ENCODE measurements around the gene CCDC78. TPM values are rescaled to one million over a fixed set of nuclear protein-coding genes. Genes with fewer than 3 reads are reported as not detected.
"Not testable (repeated sequence)": the region's sequence is repeated elsewhere in the genome, so short reads cannot be mapped to it uniquely, and the experiment has no call there.

CCDC78 gene
- total RNA-seq, 1 donor from 2014 or later = 3.9 TPM

DNA sequence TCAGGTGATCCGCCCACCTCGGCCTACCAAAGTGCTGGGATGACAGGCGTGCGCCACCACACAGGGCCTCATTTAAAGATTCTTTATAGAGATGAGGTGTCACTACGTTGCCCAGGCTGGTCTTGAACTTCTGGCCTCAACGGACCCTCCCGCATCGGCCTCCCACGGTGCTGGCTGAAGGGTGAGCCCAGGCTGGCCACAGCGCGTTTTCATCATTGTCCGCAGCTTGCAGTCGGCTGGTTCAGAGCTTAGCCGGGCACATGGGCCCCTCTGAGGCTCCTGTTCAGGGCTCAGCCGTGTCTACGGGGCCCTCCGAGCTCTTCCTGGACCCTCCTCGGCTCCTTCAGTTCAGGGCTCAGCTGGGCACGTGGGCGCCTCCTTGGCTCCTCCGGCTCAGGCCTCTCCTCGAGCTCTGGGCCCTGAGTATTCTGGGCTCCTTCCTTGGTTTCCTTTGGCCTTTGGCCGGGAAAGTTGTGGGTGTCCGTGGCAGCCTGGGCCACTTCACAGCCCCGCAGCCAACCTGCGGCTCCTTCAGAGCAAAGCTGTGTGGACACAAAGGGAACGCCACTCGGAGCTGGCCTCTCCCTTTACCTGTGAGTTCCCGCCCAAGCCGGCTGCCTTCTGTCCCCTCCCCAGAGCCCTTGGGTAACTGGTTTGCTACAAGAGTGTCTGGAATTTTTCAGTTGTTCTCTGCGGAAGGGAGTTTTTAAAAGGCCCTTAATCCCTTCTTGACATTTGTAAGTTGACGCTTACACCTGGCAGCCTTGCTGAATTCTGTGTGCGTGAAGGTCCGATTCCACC, 33.1 kb upstream of the CCDC78 start:
- TF ChIP-seq, protein P1, sequence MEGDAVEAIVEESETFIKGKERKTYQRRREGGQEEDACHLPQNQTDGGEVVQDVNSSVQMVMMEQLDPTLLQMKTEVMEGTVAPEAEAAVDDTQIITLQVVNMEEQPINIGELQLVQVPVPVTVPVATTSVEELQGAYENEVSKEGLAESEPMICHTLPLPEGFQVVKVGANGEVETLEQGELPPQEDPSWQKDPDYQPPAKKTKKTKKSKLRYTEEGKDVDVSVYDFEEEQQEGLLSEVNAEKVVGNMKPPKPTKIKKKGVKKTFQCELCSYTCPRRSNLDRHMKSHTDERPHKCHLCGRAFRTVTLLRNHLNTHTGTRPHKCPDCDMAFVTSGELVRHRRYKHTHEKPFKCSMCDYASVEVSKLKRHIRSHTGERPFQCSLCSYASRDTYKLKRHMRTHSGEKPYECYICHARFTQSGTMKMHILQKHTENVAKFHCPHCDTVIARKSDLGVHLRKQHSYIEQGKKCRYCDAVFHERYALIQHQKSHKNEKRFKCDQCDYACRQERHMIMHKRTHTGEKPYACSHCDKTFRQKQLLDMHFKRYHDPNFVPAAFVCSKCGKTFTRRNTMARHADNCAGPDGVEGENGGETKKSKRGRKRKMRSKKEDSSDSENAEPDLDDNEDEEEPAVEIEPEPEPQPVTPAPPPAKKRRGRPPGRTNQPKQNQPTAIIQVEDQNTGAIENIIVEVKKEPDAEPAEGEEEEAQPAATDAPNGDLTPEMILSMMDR (conservative IDR thresholded peaks at IDR 0.05) = no peak
- DNase-seq (ENCODE audit: extremely low spot score, unreplicated experiment) = no peak
- H3K27ac Mint-ChIP-seq = peak overlapping the region; percentile 95
- peak overlapping the region; percentile 75 for H3K4me3 Mint-ChIP-seq
- peaks cover 6% of the 10 kb centered on the region for H3K4me1 Mint-ChIP-seq (ENCODE audit: unreplicated experiment)
- peaks cover 7% of the 10 kb centered on the region for H3K27me3 Mint-ChIP-seq
- H3K9me3 Mint-ChIP-seq = no peaks in the 10 kb centered on the region
- H3K36me3 Mint-ChIP-seq = no peaks in the 10 kb centered on the region

DNA sequence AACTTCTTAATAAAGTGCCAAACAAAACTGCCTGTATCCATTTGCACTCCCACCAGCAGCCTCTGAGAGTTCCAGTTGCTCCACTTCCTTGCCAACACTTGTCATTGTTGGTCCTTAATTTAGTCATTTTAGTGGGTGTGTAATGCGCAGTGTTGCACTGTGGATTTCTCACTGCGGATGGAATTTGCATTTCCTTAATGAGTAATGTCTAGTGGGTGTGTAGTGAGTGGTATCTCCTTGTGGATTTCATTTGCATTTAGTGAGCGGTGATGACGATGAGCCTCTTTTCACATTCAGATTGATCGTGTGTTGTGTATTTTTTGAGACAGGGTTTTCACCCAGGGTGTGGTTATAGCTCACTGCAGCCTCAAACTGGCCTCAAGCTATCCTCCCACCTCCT, 30.2 kb upstream of the CCDC78 start:
- H3K27ac Mint-ChIP-seq = no peak overlapping the region
- no peak for DNase-seq (ENCODE audit: extremely low spot score, unreplicated experiment)
- no peak overlapping the region for H3K4me3 Mint-ChIP-seq
- TF ChIP-seq, protein P1 (conservative IDR thresholded peaks at IDR 0.05) = no peak
- no peaks in the 10 kb centered on the region for H3K36me3 Mint-ChIP-seq
- peaks cover 25% of the 10 kb centered on the region for H3K27me3 Mint-ChIP-seq
- no peaks in the 10 kb centered on the region for H3K9me3 Mint-ChIP-seq
- peaks cover 10% of the 10 kb centered on the region for H3K4me1 Mint-ChIP-seq (ENCODE audit: unreplicated experiment)

DNA sequence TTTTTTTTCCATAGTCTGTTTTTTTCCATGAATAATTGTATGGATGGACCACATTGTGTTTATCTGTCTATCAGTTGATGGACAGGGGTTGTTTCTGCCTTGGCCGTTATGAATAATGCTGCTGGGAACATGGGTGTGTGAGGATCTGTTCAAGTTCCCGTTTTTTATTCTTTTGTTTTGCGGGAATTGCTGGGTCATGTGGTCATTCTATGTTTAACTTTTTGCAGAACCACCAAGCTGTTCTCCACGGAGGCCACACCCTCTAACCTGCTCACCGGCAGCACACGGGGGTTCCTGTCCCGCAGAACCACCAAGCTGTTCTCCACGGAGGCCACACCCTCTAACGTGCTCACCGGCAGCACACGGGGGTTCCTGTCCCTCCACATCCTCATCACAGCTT, 28.4 kb upstream of the CCDC78 start:
- H3K36me3 Mint-ChIP-seq = no peaks in the 10 kb centered on the region
- H3K9me3 Mint-ChIP-seq = no peaks in the 10 kb centered on the region
- DNase-seq (ENCODE audit: extremely low spot score, unreplicated experiment) = no peak
- H3K27ac Mint-ChIP-seq = no peak overlapping the region
- H3K4me1 Mint-ChIP-seq (ENCODE audit: unreplicated experiment) = peaks cover 8% of the 10 kb centered on the region
- H3K4me3 Mint-ChIP-seq = no peak overlapping the region
- peaks cover 32% of the 10 kb centered on the region for H3K27me3 Mint-ChIP-seq
- TF ChIP-seq, protein P1 (conservative IDR thresholded peaks at IDR 0.05) = no peak

DNA sequence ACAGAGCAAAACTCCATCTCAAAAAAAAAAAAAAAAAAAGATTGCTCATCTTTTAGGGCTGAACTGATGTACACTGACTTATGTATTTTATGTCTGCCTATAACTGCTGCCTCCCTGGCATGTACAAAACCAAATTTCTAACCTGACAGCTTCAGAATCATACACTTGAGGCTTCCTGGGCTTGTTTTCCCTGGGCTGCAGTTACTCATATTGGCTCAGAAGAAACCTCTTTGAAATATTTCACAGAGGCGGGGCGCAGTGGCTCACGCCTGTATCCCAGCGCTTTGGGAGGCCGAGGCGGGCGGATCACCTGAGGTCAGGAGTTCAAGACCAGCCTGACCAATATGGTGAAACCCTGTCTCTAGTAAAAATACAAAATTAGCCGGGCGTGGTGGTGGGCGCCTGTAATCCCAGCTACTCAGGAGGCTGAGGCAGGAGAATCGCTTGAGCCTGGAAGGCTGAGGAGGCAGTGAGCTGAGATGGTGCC, 27.9 kb upstream of the CCDC78 start:
- not testable (repeated sequence) for DNase-seq (ENCODE audit: extremely low spot score, unreplicated experiment); H3K36me3 Mint-ChIP-seq; H3K27ac Mint-ChIP-seq; H3K9me3 Mint-ChIP-seq; H3K4me1 Mint-ChIP-seq (ENCODE audit: unreplicated experiment); H3K4me3 Mint-ChIP-seq
- H3K27me3 Mint-ChIP-seq = peaks cover 31% of the 10 kb centered on the region

DNA sequence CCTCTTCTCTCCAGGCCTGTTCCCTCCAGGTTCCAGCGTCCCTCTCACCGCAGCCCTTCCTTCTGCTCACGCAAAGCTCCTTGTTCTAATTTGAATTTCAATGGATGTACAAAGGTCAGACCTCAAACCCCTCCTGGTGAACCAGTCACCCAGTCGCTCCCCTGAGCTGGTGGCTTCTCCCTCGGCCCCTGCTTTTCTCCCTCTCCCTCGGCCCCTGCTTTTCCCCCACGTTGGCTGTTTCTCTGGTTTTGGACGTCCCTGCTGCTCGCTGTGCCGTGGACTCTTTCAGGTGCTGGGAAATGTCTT, 25.7 kb upstream of the CCDC78 start:
- DNase-seq (ENCODE audit: extremely low spot score, unreplicated experiment) = no peak
- TF ChIP-seq, protein P1 (conservative IDR thresholded peaks at IDR 0.05) = no peak
- Mint-ChIP-seq H3K4me3 (peak overlapping the region; percentile 34), H3K9me3 (no peaks in the 10 kb centered on the region), H3K27ac (no peak overlapping the region), H3K27me3 (peaks cover 31% of the 10 kb centered on the region), H3K4me1 (ENCODE audit: unreplicated experiment) (peaks cover 4% of the 10 kb centered on the region), H3K36me3 (no peaks in the 10 kb centered on the region)

DNA sequence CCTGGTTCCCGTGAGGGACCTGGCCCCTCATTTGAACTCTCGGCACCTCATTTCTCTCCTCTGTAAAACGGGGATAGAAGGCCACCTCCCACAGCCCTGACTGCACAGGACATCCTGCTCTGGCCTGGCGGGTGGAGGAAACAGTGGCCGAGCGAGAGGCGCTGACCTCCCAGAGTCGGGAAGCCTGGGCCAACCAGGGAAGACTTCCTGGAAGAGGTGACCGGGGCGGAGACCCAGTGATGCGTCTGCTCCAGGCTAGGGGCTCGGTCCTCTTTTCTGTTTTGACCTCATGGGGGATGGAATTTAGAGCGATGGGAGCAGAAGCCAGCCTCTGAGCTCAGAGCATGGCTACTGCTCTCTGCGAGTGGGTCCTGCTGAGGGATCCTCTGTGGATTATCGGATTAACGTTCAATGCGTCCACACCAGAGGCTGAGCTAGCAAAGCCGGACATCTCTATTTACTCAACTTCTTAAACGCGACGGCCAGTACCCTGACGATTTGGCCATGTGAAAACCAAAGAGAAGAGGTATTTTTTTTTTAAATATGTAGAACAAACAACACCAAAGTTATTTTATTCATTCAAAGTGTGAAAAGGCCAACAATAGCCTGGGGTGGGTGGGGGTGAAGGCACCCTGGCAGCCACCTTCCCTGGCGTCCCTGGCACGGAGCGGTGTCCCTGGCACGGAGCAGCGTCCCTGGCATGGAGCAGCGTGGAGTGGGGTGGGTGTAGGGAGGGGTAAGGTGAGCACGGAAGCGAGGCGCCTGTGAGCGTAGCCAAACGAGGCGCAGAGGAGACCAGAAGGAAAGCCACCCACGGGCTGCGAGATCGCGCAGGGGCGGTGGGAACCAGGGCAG, 25.1 kb upstream of the CCDC78 start:
- Mint-ChIP-seq H3K27me3 (peaks cover 28% of the 10 kb centered on the region), H3K9me3 (no peaks in the 10 kb centered on the region), H3K27ac (no peak overlapping the region), H3K4me1 (ENCODE audit: unreplicated experiment) (peaks cover 4% of the 10 kb centered on the region), H3K4me3 (no peak overlapping the region), H3K36me3 (no peaks in the 10 kb centered on the region)
- no peak for DNase-seq (ENCODE audit: extremely low spot score, unreplicated experiment)
- TF ChIP-seq, protein P1 (conservative IDR thresholded peaks at IDR 0.05) = no peak
